Measurements from ENCODE around the gene SERINC5.

DNA sequence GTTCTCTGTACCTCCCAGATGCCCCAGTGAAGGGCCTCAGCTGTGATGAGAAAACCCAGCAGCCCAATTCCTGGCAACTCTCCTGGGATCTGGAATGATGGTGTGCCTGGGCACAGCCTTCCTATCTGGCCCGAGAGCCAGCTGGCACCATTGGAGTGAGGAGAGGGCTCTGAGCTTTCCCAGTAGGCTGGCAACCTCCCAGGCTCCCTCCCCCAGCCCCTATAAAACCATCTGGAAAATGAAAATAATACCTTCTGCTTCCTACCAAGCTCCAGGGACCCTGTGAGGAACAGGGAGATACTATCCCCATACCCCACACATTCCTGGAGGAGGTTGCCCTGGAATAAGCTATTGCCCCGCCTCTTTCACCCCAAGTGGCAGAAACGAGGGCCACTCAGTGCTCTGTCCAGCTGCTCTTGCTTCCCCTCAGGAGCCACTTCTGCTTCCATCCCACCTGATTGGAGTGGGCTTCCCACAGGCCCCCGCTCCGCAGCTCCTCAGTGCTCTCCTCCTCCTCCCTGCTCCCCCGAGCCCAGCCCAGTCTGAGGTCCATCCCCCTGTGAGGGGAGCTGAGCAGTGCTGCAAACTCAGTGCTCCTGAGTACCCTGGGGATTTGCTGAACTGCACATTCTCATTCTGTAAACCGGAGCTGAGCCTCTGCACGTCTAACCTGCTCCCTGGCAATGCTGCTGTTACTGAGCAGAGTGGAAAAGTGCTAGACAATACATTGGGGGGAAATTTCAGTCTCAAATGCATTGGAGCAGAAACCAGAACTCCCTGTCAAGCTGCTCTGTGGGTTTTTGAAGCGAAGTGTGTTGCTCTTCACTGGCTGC, 146.0 kb downstream of the SERINC5 start:
- TF ChIP-seq, protein P1, sequence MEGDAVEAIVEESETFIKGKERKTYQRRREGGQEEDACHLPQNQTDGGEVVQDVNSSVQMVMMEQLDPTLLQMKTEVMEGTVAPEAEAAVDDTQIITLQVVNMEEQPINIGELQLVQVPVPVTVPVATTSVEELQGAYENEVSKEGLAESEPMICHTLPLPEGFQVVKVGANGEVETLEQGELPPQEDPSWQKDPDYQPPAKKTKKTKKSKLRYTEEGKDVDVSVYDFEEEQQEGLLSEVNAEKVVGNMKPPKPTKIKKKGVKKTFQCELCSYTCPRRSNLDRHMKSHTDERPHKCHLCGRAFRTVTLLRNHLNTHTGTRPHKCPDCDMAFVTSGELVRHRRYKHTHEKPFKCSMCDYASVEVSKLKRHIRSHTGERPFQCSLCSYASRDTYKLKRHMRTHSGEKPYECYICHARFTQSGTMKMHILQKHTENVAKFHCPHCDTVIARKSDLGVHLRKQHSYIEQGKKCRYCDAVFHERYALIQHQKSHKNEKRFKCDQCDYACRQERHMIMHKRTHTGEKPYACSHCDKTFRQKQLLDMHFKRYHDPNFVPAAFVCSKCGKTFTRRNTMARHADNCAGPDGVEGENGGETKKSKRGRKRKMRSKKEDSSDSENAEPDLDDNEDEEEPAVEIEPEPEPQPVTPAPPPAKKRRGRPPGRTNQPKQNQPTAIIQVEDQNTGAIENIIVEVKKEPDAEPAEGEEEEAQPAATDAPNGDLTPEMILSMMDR (IDR thresholded peaks at IDR 0.05) = no peak
- TF ChIP-seq POLR2A (IDR thresholded peaks at IDR 0.05) = no peak

Measured in thyroid gland (tissue), 4 donors.